IPS-18a (cell line): ENCODE data around the gene USP40.

Experiments
- H3K27ac ChIP-seq: one replicate; pipeline ENCODE4 v1.5.1; 2013; ENCODE audit warnings: low read length
- H3K27me3 ChIP-seq: one replicate; pipeline ENCODE4 v1.6.1; 2013; ENCODE audit warnings: mild to moderate bottlenecking, low read length; ENCODE audit not compliant: control insufficient read depth, insufficient read depth
- H3K36me3 ChIP-seq: one replicate; pipeline ENCODE4 v1.6.1; 2013; ENCODE audit warnings: low read depth, low read length; ENCODE audit not compliant: control insufficient read depth
- H3K4me1 ChIP-seq: one replicate; pipeline ENCODE4 v1.6.1; 2013; ENCODE audit warnings: low read depth, low read length; ENCODE audit not compliant: control insufficient read depth
- H3K4me3 ChIP-seq: one replicate; pipeline ENCODE4 v1.5.1; 2013; ENCODE audit warnings: low read length
- H3K9ac ChIP-seq: one replicate; pipeline ENCODE4 v1.6.1; 2013; ENCODE audit warnings: mild to moderate bottlenecking, low read length, moderate library complexity
- H3K9me3 ChIP-seq: one replicate; pipeline ENCODE4 v1.6.1; 2013; ENCODE audit warnings: low read depth, low read length; ENCODE audit not compliant: control insufficient read depth

Gene USP40

GRCh38 chr2:233491326-233491725 is 75.3 kb downstream of the USP40 start:
- no peaks in the 10 kb centered on the region for H3K4me1 ChIP-seq
- no peaks in the 10 kb centered on the region for H3K9me3 ChIP-seq
- H3K9ac ChIP-seq, result no peak overlapping the region
- H3K27me3 ChIP-seq, result no peaks in the 10 kb centered on the region
- no peak overlapping the region for H3K27ac ChIP-seq
- no peak overlapping the region for H3K4me3 ChIP-seq
- no peaks in the 10 kb centered on the region for H3K36me3 ChIP-seq

- no peak overlapping the region for H3K27ac ChIP-seq
- no peak overlapping the region for H3K9ac ChIP-seq
- H3K9me3 ChIP-seq, result no peaks in the 10 kb centered on the region
- no peaks in the 10 kb centered on the region for H3K36me3 ChIP-seq
- no peaks in the 10 kb centered on the region for H3K4me1 ChIP-seq
- no peaks in the 10 kb centered on the region for H3K27me3 ChIP-seq
- H3K4me3 ChIP-seq, result no peak overlapping the region
Measured at GRCh38 chr2:233490831-233491230, 75.8 kb downstream of the USP40 start.

GRCh38 chr2:233489666-233490065 is 76.9 kb downstream of the USP40 start:
- Histone ChIP-seq H3K9me3 (no peaks in the 10 kb centered on the region), H3K36me3 (no peaks in the 10 kb centered on the region), H3K27me3 (no peaks in the 10 kb centered on the region), H3K9ac (no peak overlapping the region), H3K4me3 (no peak overlapping the region), H3K27ac (no peak overlapping the region), H3K4me1 (no peaks in the 10 kb centered on the region)

GRCh38 chr2:233489143-233489542 is 77.4 kb downstream of the USP40 start:
- H3K9ac ChIP-seq, result no peak overlapping the region
- H3K27ac ChIP-seq, result no peak overlapping the region
- no peaks in the 10 kb centered on the region for H3K4me1 ChIP-seq
- H3K27me3 ChIP-seq, result no peaks in the 10 kb centered on the region
- no peak overlapping the region for H3K4me3 ChIP-seq
- no peaks in the 10 kb centered on the region for H3K9me3 ChIP-seq
- H3K36me3 ChIP-seq, result no peaks in the 10 kb centered on the region

GRCh38 chr2:233487748-233488345 is 78.7 kb downstream of the USP40 start:
- Histone ChIP-seq H3K27ac (no peak overlapping the region), H3K9ac (no peak overlapping the region), H3K4me1 (no peaks in the 10 kb centered on the region), H3K9me3 (no peaks in the 10 kb centered on the region), H3K4me3 (no peak overlapping the region), H3K36me3 (no peaks in the 10 kb centered on the region), H3K27me3 (no peaks in the 10 kb centered on the region)

GRCh38 chr2:233486778-233487552 is 79.6 kb downstream of the USP40 start:
- H3K9ac ChIP-seq, result no peak overlapping the region
- H3K36me3 ChIP-seq, result no peaks in the 10 kb centered on the region
- no peak overlapping the region for H3K27ac ChIP-seq
- H3K9me3 ChIP-seq, result no peaks in the 10 kb centered on the region
- H3K4me3 ChIP-seq, result no peak overlapping the region
- H3K27me3 ChIP-seq, result no peaks in the 10 kb centered on the region
- H3K4me1 ChIP-seq, result no peaks in the 10 kb centered on the region

- Histone ChIP-seq H3K4me1 (no peaks in the 10 kb centered on the region), H3K4me3 (no peak overlapping the region), H3K27ac (no peak overlapping the region), H3K27me3 (no peaks in the 10 kb centered on the region), H3K9me3 (no peaks in the 10 kb centered on the region), H3K9ac (no peak overlapping the region), H3K36me3 (no peaks in the 10 kb centered on the region)
Measured at GRCh38 chr2:233486357-233486756, 80.2 kb downstream of the USP40 start.

- no peak overlapping the region for H3K4me3 ChIP-seq
- H3K9ac ChIP-seq, result no peak overlapping the region
- H3K36me3 ChIP-seq, result no peaks in the 10 kb centered on the region
- H3K27me3 ChIP-seq, result no peaks in the 10 kb centered on the region
- H3K9me3 ChIP-seq, result no peaks in the 10 kb centered on the region
- no peaks in the 10 kb centered on the region for H3K4me1 ChIP-seq
- no peak overlapping the region for H3K27ac ChIP-seq
Measured at GRCh38 chr2:233485726-233486125, 80.9 kb downstream of the USP40 start.

GRCh38 chr2:233482616-233483015 is 84.0 kb downstream of the USP40 start:
- H3K4me3 ChIP-seq, result no peak overlapping the region
- no peaks in the 10 kb centered on the region for H3K9me3 ChIP-seq
- H3K27me3 ChIP-seq, result no peaks in the 10 kb centered on the region
- no peaks in the 10 kb centered on the region for H3K36me3 ChIP-seq
- H3K9ac ChIP-seq, result no peak overlapping the region
- no peak overlapping the region for H3K27ac ChIP-seq
- no peaks in the 10 kb centered on the region for H3K4me1 ChIP-seq

- Histone ChIP-seq H3K36me3 (no peaks in the 10 kb centered on the region), H3K4me3 (no peak overlapping the region), H3K9ac (no peak overlapping the region), H3K9me3 (no peaks in the 10 kb centered on the region), H3K4me1 (no peaks in the 10 kb centered on the region), H3K27ac (no peak overlapping the region), H3K27me3 (no peaks in the 10 kb centered on the region)
Measured at GRCh38 chr2:233481368-233482142, 85.0 kb downstream of the USP40 start.

GRCh38 chr2:233480490-233481202 is 85.9 kb downstream of the USP40 start:
- no peak overlapping the region for H3K9ac ChIP-seq
- no peak overlapping the region for H3K27ac ChIP-seq
- no peaks in the 10 kb centered on the region for H3K36me3 ChIP-seq
- no peaks in the 10 kb centered on the region for H3K4me1 ChIP-seq
- no peak overlapping the region for H3K4me3 ChIP-seq
- H3K9me3 ChIP-seq, result no peaks in the 10 kb centered on the region
- H3K27me3 ChIP-seq, result no peaks in the 10 kb centered on the region
